GM12878 (cell line): Measurements from ENCODE around the gene MINAR1. TPM values are rescaled to one million over a fixed set of nuclear protein-coding genes. Genes with fewer than 3 reads are reported as not detected.

Source experiments
- ATAC-seq: fragments of 200-7000 bp; cut with Tn5 transposase; 3 replicates; pipeline ENCODE4 v1.9.1; 2020; ENCODE audit warnings: mild to moderate bottlenecking, moderate library complexity
- BruUV-seq: library from RNA; stranded (reverse); fragments of 400-500 nt; replicated peaks from 2 replicates; lab custom pipeline; 2021; lab: Mats Ljungman, UMichigan
- CTCF ChIA-PET: fragments of 300-600 bp; sonication (Branson Sonifier 250); formaldehyde crosslinking; extraction: SDS; loops from one replicate; lab custom pipeline; 2021; ENCODE audit warnings: inconsistent platforms; lab: Yijun Ruan, JAX
- POLR2A ChIA-PET: fragments of 350-600 bp; formaldehyde crosslinking; extraction: SDS; loops from one replicate; lab custom pipeline; 2021; ENCODE audit warnings: inconsistent platforms; lab: Charles Lee
- RAD21 ChIA-PET: fragments of 300-600 bp; sonication (Branson Sonifier 250); formaldehyde crosslinking; loops from one replicate; lab custom pipeline; 2023; ENCODE audit warnings: antibody characterized with exemption; ENCODE audit not compliant: unreplicated experiment; lab: Charles Lee
- SMC1A ChIA-PET: fragments of 300-600 bp; sonication (Branson Sonifier 250); formaldehyde crosslinking; loops from one replicate; lab custom pipeline; 2023; ENCODE audit not compliant: unreplicated experiment, uncharacterized antibody; lab: Charles Lee
- DNase-seq: peaks from one replicate; pipeline ENCODE4 v3.0.0-alpha.2; 2011; ENCODE audit warnings: low read depth, low spot score
- FAIRE-seq: peaks from 3 replicates; lab custom pipeline; 2011; peaks lifted over from hg19 to GRCh38; lab: Jason Lieb, UNC
- H2AFZ ChIP-seq: 2 replicates; pipeline ENCODE4 v1.6.0; 2011; ENCODE audit warnings: low read depth, low read length, control low read depth; ENCODE audit not compliant: control insufficient read depth
- H3K27ac ChIP-seq: 2 replicates; pipeline ENCODE4 v1.5.1; 2011; ENCODE audit warnings: control low read depth; ENCODE audit not compliant: control insufficient read depth, insufficient read depth
- H3K27me3 ChIP-seq, 2 experiments: replicated peaks in 1 of 2; 2 replicates each; pipeline versions ENCODE4 v1.6.0 to v1.6.1; 2011; ENCODE audit warnings: low read length in 1 of 2; ENCODE audit not compliant: control insufficient read depth in 2 of 2, insufficient read depth in 2 of 2
- H3K36me3 ChIP-seq, 2 experiments: 2 replicates each; pipeline ENCODE4 v1.5.1; 2011; ENCODE audit warnings: low read length in 1 of 2; ENCODE audit not compliant: control insufficient read depth in 2 of 2, insufficient read depth in 2 of 2
- H3K4me1 ChIP-seq: 2 replicates; pipeline ENCODE4 v1.6.1; 2011; ENCODE audit warnings: mild to moderate bottlenecking, low read length, moderate library complexity, mixed read lengths; ENCODE audit not compliant: control insufficient read depth, insufficient read depth
- H3K4me2 ChIP-seq: 2 replicates; pipeline ENCODE4 v1.6.0; 2011; ENCODE audit warnings: control low read depth; ENCODE audit not compliant: control insufficient read depth, insufficient read depth
- H3K4me3 ChIP-seq: fragments of 200-600 bp; sonication (generic); 2 replicates; pipeline ENCODE4 v1.5.1; 2016
- H3K79me2 ChIP-seq: 2 replicates; pipeline ENCODE4 v1.6.0; 2011; ENCODE audit warnings: low read length; ENCODE audit not compliant: control insufficient read depth, insufficient read depth
- H3K9ac ChIP-seq: 2 replicates; pipeline ENCODE4 v1.8.0; 2011; ENCODE audit warnings: low read length, control low read depth, mixed read lengths; ENCODE audit not compliant: control insufficient read depth, insufficient read depth
- H3K9me3 ChIP-seq: replicated peaks from 3 replicates; pipeline ENCODE4 v1.5.1; 2011; ENCODE audit warnings: mild to moderate bottlenecking, low read length; ENCODE audit not compliant: control insufficient read depth, insufficient read depth
- H4K20me1 ChIP-seq: 2 replicates; pipeline ENCODE4 v1.6.0; 2011; ENCODE audit not compliant: control insufficient read depth, insufficient read depth
- BHLHE40 ChIP-seq, 2 experiments: fragments of 450-650 bp in 1 of 2; IDR thresholded peaks; 2 replicates each; pipeline ENCODE4 v1.6.1; 2011 to 2017; ENCODE audit warnings: low read depth in 2 of 2, borderline replicate concordance in 1 of 2, improper control_type of control experiment in 1 of 2, low read length in 1 of 2, mild to moderate bottlenecking in 1 of 2
- CEBPB ChIP-seq, 2 experiments: fragments of 150-350 bp in 1 of 2; IDR thresholded peaks; 2 replicates each; pipeline ENCODE4 v1.6.1; 2012 to 2014; ENCODE audit warnings: low read depth in 2 of 2, low read length in 2 of 2, borderline replicate concordance in 1 of 2, inconsistent platforms in 1 of 2
- EP300 ChIP-seq, 2 experiments: fragments of 150-350 bp in 1 of 2; IDR thresholded peaks; 2 replicates each; pipeline ENCODE4 v1.6.1; 2011 to 2012; ENCODE audit warnings: low read depth in 2 of 2, low read length in 2 of 2, borderline replicate concordance in 1 of 2, improper control_type of control experiment in 1 of 2, inconsistent platforms in 1 of 2; ENCODE audit not compliant: control insufficient read depth in 1 of 2
- FOS ChIP-seq: IDR thresholded peaks from 3 replicates; pipeline ENCODE4 v1.6.1; 2011; ENCODE audit warnings: borderline replicate concordance; ENCODE audit not compliant: insufficient read length; ENCODE audit errors: extremely low read depth
- NBN ChIP-seq: fragments of 450-650 bp; IDR thresholded peaks from 2 replicates; pipeline ENCODE4 v1.6.1; 2016
- NFYA ChIP-seq: IDR thresholded peaks from 2 replicates; pipeline ENCODE4 v1.6.1; 2011; ENCODE audit warnings: low read depth, mild to moderate bottlenecking, low read length, improper control_type of control experiment, borderline replicate concordance
- NR2C1 ChIP-seq: fragments of 450-650 bp; IDR thresholded peaks from 2 replicates; pipeline ENCODE4 v1.6.1; 2017; ENCODE audit warnings: antibody characterized with exemption, mild to moderate bottlenecking, moderate library complexity
- NRF1 ChIP-seq: conservative IDR thresholded peaks from 2 replicates; pipeline ENCODE4 v1.6.1; 2011; ENCODE audit warnings: mild to moderate bottlenecking, low read depth, low read length, improper control_type of control experiment
- POLR2AphosphoS2 ChIP-seq: IDR thresholded peaks from 2 replicates; pipeline ENCODE4 v1.6.1; 2011; ENCODE audit warnings: low read depth, mild to moderate bottlenecking, low read length, improper control_type of control experiment, moderate library complexity
- POU2F2 ChIP-seq: IDR thresholded peaks from 3 replicates; pipeline ENCODE4 v1.6.1; 2011; ENCODE audit warnings: low read depth, mild to moderate bottlenecking, low read length, borderline replicate concordance
- WGBS: methylation state at CpG from one replicate; pipeline ENCODE4 v1.1.6; 2016; ENCODE audit warnings: low lambda C conversion rate; ENCODE audit not compliant: insufficient replicate concordance, insufficient coverage; ENCODE audit errors: missing lambda C conversion rate; 5-methylcytosine and 5-hydroxymethylcytosine counted together
- in situ Hi-C: fragments of 300-500 bp; cut with MboI; formaldehyde crosslinking; loops from 9 replicates; pipeline ENCODE4 v1.14.3; 2018; ENCODE audit warnings: mixed read lengths
- intact Hi-C: fragments of 100-400 bp; cut with micrococcal nuclease; formaldehyde crosslinking; loops from one replicate; pipeline ENCODE4 v1.14.2; 2022; ENCODE audit not compliant: unreplicated experiment
- polyA plus RNA-seq, 11 experiments: library from polyadenylated mRNA; depleted of rRNA in 4 of 11; unstranded in 6 of 11; stranded (reverse) in 5 of 11; fragments of >200 nt; fragmentation: Nextera tagmentation in 4 of 11; fragmentation: Illumina TruSeq in 1 of 11; extraction: Ambion mirVana in 4 of 11; extraction: Trizol in 1 of 11; gene quantifications; 1 replicate in 1 of 11; 2 replicates in 10 of 11; pipeline versions ENCODE4 v1.2.1 to v1.2.3, GENCODE V29; 2011 to 2016; ENCODE audit warnings: inconsistent platforms in 2 of 11, missing spikeins in 2 of 11, low read depth in 1 of 11
- total RNA-seq, 4 experiments: library from RNA; depleted of rRNA in 3 of 4; stranded (reverse); fragments of >200 nt in 3 of 4; fragmentation: Illumina TruSeq in 1 of 4; extraction: Trizol in 1 of 4; gene quantifications; 2 replicates each; pipeline versions ENCODE4 v1.2.1 to v1.2.3, GENCODE V29; 2013 to 2021
- TF ChIP-seq, protein P1 (sequence below): fragments of 450-650 bp; IDR thresholded peaks from 2 replicates; pipeline ENCODE4 v1.6.1; 2016; ENCODE audit warnings: mild to moderate bottlenecking
- TF ChIP-seq, protein P2 (sequence below): fragments of 150-350 bp; IDR thresholded peaks from 2 replicates; pipeline ENCODE4 v1.6.1; 2016; ENCODE audit warnings: low read depth, low read length
- TF ChIP-seq, protein P3 (sequence below): fragments of 150-350 bp; IDR thresholded peaks from 2 replicates; pipeline ENCODE4 v1.6.1; 2014; ENCODE audit warnings: mild to moderate bottlenecking, low read depth, low read length

MINAR1 gene
- total and polyA plus RNA-seq, 10 of the 15 experiments (the other 5 are each of a cell fraction or from before 2014, with no cell fraction given), result 0.05 to 0.40 (median 0.24) TPM

DNA sequence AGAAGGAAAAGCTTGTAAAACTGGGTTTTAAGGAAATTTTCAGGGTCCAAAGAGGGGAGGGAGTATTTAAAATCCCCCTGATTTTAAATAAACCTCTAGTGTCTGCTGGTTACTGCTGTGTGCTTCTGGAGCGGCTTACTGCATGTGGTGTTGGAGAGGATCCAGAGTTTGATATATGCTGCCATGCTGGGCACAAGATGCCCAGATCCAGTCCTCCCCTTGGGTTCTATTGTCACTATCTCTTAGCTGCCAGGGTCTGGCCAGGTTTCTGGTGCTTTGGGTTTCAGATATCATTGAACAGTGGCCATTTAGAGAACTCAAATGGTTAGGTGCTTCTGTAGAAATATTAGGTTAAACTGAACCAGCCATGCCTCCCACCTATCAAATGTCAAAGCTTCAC lies 27.5 kb downstream of the MINAR1 start (continued):
- TF ChIP-seq, protein P1, sequence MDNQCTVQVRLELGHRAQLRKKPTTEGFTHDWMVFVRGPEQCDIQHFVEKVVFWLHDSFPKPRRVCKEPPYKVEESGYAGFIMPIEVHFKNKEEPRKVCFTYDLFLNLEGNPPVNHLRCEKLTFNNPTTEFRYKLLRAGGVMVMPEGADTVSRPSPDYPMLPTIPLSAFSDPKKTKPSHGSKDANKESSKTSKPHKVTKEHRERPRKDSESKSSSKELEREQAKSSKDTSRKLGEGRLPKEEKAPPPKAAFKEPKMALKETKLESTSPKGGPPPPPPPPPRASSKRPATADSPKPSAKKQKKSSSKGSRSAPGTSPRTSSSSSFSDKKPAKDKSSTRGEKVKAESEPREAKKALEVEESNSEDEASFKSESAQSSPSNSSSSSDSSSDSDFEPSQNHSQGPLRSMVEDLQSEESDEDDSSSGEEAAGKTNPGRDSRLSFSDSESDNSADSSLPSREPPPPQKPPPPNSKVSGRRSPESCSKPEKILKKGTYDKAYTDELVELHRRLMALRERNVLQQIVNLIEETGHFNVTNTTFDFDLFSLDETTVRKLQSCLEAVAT, result no peak
- TF ChIP-seq EP300 (IDR thresholded peaks at IDR 0.05; ENCODE audit: borderline replicate concordance in 1 of 2, control insufficient read depth in 1 of 2, low read depth in 2 of 2, low read length in 2 of 2) (no peak), NR2C1 (no peak)

DNA sequence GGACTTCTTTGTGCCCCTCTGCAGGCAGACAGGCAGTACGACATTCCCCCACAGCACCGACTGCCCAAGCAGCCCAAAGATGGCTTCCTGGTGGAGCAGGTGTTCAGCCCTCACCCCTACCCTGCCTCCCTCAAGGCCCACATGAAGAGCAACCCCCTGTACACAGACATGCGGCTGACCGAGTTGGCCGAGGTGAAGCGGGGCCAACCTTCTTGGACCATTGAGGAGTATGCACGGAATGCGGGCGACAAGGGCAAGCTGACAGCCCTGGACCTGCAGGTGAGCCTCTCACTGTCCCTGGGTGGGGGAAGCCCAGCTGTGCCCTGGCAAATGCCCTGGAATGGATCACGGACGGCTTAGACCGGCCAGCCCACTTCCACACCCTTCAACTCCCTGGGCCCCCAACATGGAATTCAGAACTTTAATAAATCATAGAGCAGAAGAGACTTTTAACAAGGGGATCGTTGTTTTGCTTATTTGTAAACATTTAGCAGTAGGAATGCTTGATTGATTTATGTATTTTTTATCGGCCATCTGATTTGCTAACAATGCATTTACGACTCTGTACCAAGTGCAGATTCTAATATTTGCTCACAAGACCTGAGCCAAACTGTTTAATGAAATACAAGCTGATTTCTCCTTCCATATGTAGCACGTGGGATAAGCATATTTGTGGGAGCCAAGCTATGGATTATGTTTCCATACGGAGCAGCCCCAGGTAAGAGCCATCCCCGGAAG lies 31.1 kb downstream of the MINAR1 start:
- ChIA-PET SMC1A (interaction anchor here (1.2 kb wide), 1 partner anchor 176 kb away, joined by 3 read pairs; no protein-coding TSS in a partner anchor), POLR2A (no interaction called here), CTCF (interaction anchor here (1.1 to 1.8 kb wide), 2 partner anchors 12 to 82 kb away, joined by 4 to 5 read pairs; no protein-coding TSS in a partner anchor), RAD21 (no interaction called here)
- Histone ChIP-seq H3K27me3 (no peaks in the 10 kb centered on the region), H3K36me3 (no peaks in the 10 kb centered on the region), H2AFZ (no peak overlapping the region), H3K9ac (no peak overlapping the region), H3K27ac (no peak overlapping the region), H4K20me1 (0 out of 2 replicates have a peak, but pooled peaks cover under 1% of the 10 kb centered on the region), H3K4me3 (no peak overlapping the region), H3K4me2 (no peak overlapping the region), H3K4me1 (no peaks in the 10 kb centered on the region), H3K9me3 (no peaks in the 10 kb centered on the region), H3K79me2 (no peaks in the 10 kb centered on the region)
- 52% methylated on average over 18 of the region's 18 CpGs for WGBS
- intact Hi-C loops, result no loop called here
- ATAC-seq (no peak), DNase-seq (no peak), FAIRE-seq (no peak)
- in situ Hi-C loops, result no loop called here
- no TSS peak for BruUV-seq
- TF ChIP-seq, protein P2, sequence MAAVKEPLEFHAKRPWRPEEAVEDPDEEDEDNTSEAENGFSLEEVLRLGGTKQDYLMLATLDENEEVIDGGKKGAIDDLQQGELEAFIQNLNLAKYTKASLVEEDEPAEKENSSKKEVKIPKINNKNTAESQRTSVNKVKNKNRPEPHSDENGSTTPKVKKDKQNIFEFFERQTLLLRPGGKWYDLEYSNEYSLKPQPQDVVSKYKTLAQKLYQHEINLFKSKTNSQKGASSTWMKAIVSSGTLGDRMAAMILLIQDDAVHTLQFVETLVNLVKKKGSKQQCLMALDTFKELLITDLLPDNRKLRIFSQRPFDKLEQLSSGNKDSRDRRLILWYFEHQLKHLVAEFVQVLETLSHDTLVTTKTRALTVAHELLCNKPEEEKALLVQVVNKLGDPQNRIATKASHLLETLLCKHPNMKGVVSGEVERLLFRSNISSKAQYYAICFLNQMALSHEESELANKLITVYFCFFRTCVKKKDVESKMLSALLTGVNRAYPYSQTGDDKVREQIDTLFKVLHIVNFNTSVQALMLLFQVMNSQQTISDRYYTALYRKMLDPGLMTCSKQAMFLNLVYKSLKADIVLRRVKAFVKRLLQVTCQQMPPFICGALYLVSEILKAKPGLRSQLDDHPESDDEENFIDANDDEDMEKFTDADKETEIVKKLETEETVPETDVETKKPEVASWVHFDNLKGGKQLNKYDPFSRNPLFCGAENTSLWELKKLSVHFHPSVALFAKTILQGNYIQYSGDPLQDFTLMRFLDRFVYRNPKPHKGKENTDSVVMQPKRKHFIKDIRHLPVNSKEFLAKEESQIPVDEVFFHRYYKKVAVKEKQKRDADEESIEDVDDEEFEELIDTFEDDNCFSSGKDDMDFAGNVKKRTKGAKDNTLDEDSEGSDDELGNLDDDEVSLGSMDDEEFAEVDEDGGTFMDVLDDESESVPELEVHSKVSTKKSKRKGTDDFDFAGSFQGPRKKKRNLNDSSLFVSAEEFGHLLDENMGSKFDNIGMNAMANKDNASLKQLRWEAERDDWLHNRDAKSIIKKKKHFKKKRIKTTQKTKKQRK, result no peak
- TF ChIP-seq NRF1 (no peak), NBN (no peak), NFYA (no peak), POU2F2 (no peak), BHLHE40 (IDR thresholded peaks at IDR 0.05; ENCODE audit: borderline replicate concordance in 1 of 2, low read depth in 2 of 2, low read length in 1 of 2) (no peak), CEBPB (IDR thresholded peaks at IDR 0.05; ENCODE audit: borderline replicate concordance in 1 of 2, low read depth in 2 of 2, low read length in 2 of 2) (no peak), POLR2AphosphoS2 (no peak), FOS (no peak)
- TF ChIP-seq, protein P3, sequence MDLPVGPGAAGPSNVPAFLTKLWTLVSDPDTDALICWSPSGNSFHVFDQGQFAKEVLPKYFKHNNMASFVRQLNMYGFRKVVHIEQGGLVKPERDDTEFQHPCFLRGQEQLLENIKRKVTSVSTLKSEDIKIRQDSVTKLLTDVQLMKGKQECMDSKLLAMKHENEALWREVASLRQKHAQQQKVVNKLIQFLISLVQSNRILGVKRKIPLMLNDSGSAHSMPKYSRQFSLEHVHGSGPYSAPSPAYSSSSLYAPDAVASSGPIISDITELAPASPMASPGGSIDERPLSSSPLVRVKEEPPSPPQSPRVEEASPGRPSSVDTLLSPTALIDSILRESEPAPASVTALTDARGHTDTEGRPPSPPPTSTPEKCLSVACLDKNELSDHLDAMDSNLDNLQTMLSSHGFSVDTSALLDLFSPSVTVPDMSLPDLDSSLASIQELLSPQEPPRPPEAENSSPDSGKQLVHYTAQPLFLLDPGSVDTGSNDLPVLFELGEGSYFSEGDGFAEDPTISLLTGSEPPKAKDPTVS, result no peak
